WERI-Rb-1 (cell line): Measurements from ENCODE around the gene LPAR2.
"Not testable (repeated sequence)": the region's sequence is repeated elsewhere in the genome, so short reads cannot be mapped to it uniquely, and the experiment has no call there.

Experiments used
- DNase-seq: peaks from one replicate; pipeline ENCODE4 v3.0.0-alpha.2; 2020
- H3K27ac ChIP-seq: fragments of 250-450 bp; sonication (Bioruptor Pico); 2 replicates; pipeline ENCODE4 v1.5.1; 2020; ENCODE audit warnings: mild to moderate bottlenecking, moderate library complexity
- H3K27me3 ChIP-seq: fragments of 250-450 bp; sonication (Bioruptor Pico); 2 replicates; pipeline ENCODE4 v1.5.1; 2021; ENCODE audit warnings: mild to moderate bottlenecking, low read depth, moderate library complexity; ENCODE audit not compliant: insufficient read depth, severe bottlenecking
- H3K36me3 ChIP-seq: fragments of 250-450 bp; sonication (Bioruptor Pico); 2 replicates; pipeline ENCODE4 v1.5.1; 2020; ENCODE audit warnings: mild to moderate bottlenecking, moderate library complexity
- H3K4me3 ChIP-seq: 2 replicates; pipeline ENCODE4 v1.5.1; 2011; ENCODE audit warnings: low read depth, mild to moderate bottlenecking, control low read depth, low read length
- H3K9me3 ChIP-seq: fragments of 250-450 bp; sonication (Bioruptor Pico); 2 replicates; pipeline ENCODE4 v1.5.1; 2021; ENCODE audit warnings: mild to moderate bottlenecking, moderate library complexity; ENCODE audit not compliant: severe bottlenecking
- TF ChIP-seq, protein P1 (sequence below): IDR thresholded peaks from 2 replicates; pipeline ENCODE4 v1.5.1; 2011; ENCODE audit warnings: low read depth, mild to moderate bottlenecking, control low read depth, inconsistent platforms, low read length

LPAR2 gene

GRCh38 chr19:19618219-19619051 lies 9.6 kb downstream of the LPAR2 start, which contains the start of gene PBX4:
PBX4 (minus strand) TSS chr19:19618687; CDS start chr19:19618629, 58 bp downstream.
- Histone ChIP-seq H3K9me3 (no peaks in the 10 kb centered on the region), H3K36me3 (no peaks in the 10 kb centered on the region), H3K4me3 (peak within 1 kb of the TSS; percentile 48), H3K27me3 (no peaks in the 10 kb centered on the region), H3K27ac (peak within 1 kb of the TSS; percentile 64)
- TF ChIP-seq, protein P1, sequence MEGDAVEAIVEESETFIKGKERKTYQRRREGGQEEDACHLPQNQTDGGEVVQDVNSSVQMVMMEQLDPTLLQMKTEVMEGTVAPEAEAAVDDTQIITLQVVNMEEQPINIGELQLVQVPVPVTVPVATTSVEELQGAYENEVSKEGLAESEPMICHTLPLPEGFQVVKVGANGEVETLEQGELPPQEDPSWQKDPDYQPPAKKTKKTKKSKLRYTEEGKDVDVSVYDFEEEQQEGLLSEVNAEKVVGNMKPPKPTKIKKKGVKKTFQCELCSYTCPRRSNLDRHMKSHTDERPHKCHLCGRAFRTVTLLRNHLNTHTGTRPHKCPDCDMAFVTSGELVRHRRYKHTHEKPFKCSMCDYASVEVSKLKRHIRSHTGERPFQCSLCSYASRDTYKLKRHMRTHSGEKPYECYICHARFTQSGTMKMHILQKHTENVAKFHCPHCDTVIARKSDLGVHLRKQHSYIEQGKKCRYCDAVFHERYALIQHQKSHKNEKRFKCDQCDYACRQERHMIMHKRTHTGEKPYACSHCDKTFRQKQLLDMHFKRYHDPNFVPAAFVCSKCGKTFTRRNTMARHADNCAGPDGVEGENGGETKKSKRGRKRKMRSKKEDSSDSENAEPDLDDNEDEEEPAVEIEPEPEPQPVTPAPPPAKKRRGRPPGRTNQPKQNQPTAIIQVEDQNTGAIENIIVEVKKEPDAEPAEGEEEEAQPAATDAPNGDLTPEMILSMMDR, result no peak
- DNase-seq, result peak; percentile 98

DNA sequence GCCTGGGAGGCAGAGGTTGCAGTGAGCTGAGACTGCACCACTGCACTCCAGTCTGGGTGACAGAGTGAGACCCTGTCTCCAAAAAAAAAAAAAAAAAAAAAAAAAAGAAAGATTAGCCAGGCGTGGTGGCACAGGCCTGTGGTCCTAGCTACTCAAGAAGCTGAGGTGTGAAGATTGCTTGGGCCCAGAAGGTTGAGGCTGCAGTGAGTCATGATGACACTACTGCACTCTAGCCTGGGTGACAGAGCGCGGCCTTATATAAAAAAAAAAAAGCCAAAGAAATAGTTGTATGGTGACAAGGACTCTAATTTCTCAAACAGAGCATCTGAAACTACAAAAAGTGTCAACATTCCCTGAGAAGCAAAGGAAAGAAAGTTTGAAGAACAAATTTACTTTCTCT lies 12.9 kb downstream of the LPAR2 start:
- no peak overlapping the region for H3K4me3 ChIP-seq
- no peaks in the 10 kb centered on the region for H3K36me3 ChIP-seq
- DNase-seq, result no peak
- H3K9me3 ChIP-seq, result no peaks in the 10 kb centered on the region
- no peak overlapping the region for H3K27ac ChIP-seq
- TF ChIP-seq, protein P1, result no peak
- no peaks in the 10 kb centered on the region for H3K27me3 ChIP-seq

- Histone ChIP-seq H3K27me3 (no peaks in the 10 kb centered on the region), H3K27ac (no peak overlapping the region), H3K9me3 (no peaks in the 10 kb centered on the region), H3K4me3 (no peak overlapping the region), H3K36me3 (no peaks in the 10 kb centered on the region)
- no peak for DNase-seq
- TF ChIP-seq, protein P1, result no peak
Measured at GRCh38 chr19:19613506-19613905, 14.5 kb downstream of the LPAR2 start.

DNA sequence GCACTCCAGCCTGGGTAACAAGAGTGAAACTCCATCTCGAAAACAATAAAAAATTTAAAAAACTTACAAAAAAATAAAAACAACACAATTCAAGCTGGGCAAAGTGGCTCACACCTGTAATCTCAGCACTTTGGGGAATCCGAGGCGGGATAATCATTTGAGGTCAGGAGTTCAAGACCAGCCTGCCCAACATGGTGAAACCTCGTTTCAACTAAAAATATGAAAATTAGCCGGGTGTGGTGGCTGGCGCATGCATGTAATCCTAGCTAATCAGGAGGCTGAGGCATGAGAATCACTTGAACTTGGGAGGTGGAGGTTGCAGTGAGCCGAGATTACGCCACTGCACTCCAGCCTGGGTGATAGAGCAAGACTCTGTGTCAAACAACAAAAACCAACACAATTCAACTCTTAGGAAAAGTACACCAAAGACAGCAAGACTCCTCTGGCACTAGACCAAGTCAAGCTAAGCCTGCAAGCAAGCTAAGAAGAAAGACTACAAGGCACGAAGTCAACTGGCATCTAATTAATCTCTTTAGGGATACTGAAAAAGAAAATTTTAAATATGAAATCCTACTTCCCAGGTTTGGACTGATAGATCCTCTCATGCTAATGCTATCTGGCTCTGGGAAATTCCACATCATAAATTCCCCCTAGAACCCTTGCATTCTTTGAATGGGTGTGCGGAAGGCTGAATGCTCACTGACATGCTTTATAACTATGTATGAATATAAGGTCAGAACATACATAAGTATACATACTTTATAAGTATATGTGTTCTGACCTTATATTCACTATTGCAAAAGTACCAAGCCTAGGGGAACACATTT lies 17.4 kb downstream of the LPAR2 start:
- TF ChIP-seq, protein P1, result no peak
- no peaks in the 10 kb centered on the region for H3K27me3 ChIP-seq
- no peak overlapping the region for H3K27ac ChIP-seq
- H3K36me3 ChIP-seq, result no peaks in the 10 kb centered on the region
- no peak overlapping the region for H3K4me3 ChIP-seq
- no peak for DNase-seq
- no peaks in the 10 kb centered on the region for H3K9me3 ChIP-seq

DNA sequence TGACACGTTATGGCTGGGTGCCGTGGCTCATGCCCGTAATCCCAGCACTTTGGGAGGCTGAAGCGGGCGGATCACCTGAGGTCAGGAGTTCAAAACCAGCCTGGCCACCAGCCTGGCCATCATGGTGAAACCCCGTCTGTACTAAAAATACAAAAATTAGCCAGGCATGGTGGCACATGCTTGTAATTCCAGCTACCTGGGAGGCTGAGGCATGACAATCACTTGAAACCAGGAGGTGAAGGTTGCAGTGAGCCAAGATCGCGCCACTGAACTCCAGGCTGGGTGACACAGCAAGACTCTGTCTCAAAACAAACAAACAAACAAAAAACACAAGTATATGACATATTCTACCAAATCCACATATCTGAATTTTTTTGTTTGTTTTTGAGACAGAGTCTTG lies 21.3 kb downstream of the LPAR2 start:
- DNase-seq, H3K4me3 ChIP-seq, H3K27me3 ChIP-seq, H3K9me3 ChIP-seq, H3K36me3 ChIP-seq, H3K27ac ChIP-seq: not testable (repeated sequence)

GRCh38 chr19:19606021-19606420 lies 22.0 kb downstream of the LPAR2 start:
- Histone ChIP-seq H3K27me3 (no peaks in the 10 kb centered on the region), H3K36me3 (no peaks in the 10 kb centered on the region), H3K27ac (no peak overlapping the region), H3K9me3 (no peaks in the 10 kb centered on the region), H3K4me3 (no peak overlapping the region)
- no peak for DNase-seq
- TF ChIP-seq, protein P1, result no peak
